ENCODE measurements around the gene WNK4.

Gene WNK4

DNA sequence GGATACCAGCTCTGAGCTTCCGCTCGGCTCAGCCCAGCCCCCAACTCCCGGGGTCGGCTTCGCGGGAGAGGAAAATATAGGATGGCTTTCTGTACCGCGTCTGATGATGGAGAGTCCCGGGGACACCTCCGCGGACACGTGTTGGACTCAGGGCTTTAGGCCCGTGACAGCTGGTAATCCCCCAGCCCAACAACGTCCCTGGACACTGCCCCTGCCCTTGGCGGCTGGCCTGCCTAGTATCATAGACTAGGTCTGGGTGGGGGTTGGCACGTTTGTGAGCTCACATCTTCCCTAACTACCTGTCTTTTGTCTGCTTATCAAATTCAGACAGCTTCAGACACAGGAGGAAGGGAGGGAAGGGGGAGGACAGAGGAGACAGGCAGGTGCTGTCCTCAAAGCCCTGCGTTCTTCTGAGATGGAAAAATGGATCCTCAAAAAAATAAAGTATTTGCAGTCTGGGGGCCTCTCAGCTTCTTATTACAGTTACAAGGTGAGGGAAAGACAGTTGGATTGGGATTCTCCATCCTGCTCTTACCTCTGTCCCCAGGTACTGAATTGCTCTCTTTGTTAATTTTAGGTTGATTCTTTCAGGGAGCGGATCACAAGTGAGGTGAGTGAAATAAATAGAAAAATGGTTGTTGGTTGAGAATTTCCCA lies 53.5 kb downstream of the WNK4 start:
- no peak for DNase-seq (ENCODE audit: low read depth, low spot score)

DNA sequence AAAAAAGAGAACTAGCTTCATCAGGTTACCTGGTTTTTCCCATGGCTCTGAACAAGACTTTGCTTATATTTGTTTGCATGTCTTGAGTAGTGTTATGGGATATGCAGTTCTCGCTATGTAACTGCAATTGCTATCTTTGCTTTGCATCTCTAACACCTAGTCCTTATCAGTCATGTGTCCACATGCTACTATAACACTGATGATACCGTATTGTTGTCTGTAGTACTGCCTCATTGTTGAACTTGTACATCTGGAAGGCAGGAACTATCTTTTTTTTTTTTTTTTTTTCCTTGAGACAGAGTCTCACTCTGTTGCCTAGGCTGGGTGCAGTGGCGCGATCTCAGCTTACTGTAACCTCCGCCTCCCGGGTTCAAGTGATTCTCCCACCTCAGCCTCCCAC lies 55.3 kb downstream of the WNK4 start:
- no peak for DNase-seq (ENCODE audit: low read depth, low spot score)

DNA sequence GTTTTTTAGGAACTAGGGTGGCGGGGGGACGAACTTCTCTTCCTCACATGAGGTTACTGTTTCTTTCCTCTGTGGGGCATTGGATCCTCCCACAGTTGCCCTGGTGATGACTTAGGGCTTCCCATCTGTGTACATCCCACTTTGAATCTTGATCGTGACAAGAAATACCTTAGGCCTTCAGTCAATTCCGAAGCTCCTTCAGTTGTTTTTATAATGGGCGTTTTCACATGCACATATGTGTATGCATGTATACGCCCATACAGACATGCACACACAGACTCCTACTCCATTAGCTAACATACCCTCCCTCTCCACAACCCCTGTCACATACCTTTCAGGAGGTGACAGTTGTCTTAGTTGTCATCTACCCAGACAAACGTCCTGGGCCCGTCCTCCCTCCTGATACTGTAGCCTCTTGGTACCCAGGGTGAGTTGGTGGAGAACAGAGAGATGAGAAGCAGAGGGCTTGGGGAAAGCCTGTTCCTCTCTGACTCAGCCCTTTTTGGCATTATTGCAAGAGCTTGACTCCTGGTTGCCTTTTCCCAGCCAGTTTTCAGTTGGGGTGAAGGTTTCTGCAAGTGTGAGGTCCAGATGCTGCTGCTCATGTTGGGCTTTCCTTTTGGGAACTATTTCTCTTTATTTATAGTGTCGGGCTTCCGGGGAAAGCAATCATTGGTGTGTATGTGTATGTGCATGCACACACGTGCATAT lies 61.7 kb downstream of the WNK4 start:
- DNase-seq (ENCODE audit: low read depth, low spot score): no peak

DNA sequence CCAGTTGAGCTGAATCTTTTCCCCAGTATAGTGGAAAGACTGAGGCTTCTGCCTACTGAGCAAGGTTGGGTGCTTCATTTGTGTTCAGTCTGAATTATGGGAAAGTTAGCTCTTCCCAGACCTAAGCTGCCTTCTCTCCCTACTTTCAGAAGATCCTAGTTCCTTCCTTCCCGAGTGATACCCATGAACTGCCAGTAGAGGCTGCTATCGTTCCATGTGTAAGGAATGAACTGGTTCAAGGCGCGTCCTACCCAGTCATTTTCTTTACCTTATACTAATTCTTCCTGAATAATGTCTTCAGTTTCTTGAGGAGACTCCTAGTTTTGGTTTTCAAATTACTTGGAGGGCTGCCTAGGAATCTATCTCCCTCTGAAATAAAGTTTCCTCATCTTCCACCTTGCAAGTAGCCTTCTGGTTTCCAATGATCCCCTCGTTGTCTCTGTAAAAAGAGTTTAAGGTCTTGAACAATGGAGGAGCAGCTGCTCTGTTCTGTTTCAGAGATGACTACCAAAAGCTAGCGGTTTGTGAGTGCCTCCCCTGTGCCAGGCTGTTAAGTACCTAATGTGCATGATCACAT lies 63.0 kb downstream of the WNK4 start:
- DNase-seq (ENCODE audit: low read depth, low spot score): no peak

DNA sequence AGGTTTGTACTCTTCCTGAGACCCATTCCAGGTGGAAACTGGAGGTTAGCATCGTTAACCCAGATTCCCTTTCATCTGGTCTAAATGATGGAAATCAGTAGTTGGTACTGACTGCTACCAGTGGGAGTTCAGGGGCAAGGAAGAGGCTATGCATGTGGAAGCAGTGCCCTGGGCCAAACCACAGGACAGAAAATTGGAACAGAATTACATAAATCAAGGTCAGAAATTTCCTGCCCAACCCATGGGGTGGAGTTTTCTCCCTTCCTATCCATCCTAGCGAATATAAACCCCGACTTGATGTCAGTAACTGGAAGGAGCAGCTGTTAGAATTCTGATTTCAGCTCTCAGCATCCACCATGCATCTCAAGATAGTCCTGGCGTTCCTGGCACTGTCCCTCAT lies 63.9 kb downstream of the WNK4 start, which contains the start of gene AOC2:
Gene AOC2, plus strand, starts transcription at position 310 of the 400 bp plus-strand sequence. Its CDS starts 47 bp downstream, at position 357.
- no peak for DNase-seq (ENCODE audit: low read depth, low spot score)

DNA sequence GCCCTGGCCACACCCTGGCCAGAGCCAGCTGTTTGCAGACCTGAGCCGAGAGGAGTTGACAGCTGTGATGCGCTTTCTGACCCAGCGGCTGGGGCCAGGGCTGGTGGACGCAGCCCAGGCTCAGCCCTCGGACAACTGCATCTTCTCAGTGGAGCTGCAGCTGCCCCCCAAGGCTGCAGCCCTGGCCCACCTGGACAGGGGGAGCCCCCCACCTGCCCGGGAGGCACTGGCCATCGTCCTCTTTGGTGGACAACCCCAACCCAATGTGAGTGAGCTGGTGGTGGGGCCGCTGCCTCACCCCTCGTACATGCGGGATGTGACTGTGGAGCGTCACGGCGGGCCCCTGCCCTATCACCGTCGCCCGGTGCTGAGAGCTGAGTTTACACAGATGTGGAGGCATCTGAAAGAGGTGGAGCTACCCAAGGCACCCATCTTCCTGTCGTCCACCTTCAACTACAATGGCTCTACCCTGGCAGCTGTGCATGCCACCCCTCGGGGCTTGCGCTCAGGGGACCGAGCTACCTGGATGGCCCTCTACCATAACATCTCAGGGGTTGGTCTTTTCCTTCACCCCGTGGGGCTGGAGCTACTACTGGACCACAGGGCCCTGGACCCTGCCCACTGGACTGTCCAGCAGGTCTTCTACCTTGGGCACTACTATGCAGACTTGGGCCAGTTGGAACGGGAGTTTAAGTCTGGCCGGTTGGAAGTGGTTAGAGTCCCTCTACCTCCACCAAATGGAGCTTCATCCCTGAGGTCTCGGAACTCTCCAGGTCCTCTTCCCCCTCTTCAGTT lies 64.5 kb downstream of the WNK4 start:
- no peak for DNase-seq (ENCODE audit: low read depth, low spot score)

DNA sequence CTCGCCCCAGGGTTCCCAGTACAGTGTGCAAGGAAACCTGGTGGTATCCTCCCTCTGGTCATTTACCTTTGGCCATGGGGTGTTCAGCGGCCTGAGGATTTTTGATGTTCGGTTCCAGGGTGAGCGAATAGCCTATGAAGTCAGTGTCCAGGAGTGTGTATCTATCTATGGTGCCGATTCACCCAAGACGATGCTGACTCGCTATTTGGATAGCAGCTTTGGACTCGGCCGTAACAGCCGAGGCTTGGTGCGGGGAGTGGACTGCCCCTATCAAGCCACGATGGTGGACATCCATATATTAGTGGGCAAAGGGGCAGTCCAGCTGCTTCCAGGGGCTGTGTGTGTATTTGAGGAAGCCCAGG lies 65.1 kb downstream of the WNK4 start:
- DNase-seq (ENCODE audit: low read depth, low spot score): no peak

DNA sequence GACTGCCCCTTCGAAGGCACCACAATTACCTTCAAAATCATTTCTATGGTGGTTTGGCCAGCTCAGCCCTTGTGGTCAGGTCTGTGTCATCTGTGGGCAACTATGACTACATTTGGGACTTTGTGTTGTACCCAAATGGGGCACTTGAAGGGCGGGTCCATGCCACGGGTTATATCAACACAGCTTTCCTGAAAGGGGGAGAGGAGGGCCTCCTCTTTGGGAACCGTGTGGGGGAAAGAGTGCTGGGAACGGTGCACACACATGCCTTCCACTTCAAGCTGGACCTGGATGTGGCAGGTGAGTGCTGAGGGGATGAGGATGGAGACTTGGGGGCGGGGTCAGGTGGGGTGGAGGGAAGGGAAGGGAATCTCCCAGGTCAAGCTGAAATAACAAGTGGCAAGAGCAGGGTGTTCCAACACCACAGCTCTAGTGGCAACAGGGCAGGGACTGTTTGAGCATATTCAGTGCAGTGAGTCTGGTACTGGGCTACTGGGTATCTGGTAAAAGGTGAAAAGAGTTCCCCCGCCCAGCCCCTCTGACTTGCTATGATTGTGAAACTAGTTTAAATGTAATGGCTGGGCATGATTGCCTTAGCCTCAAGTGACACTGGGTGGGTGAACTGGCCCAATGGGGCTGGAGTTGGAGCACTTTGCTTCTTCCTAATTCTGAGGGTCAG lies 65.6 kb downstream of the WNK4 start:
- DNase-seq (ENCODE audit: low read depth, low spot score): no peak
